Measurements from ENCODE around the gene GAN.

- TF ChIP-seq POLR2A (IDR thresholded peaks at IDR 0.05): no peak
- TF ChIP-seq CTCF (IDR thresholded peaks at IDR 0.05 in 4 of 5, conservative IDR thresholded peaks at IDR 0.05 in 1 of 5): no peak
These were observed 49.7 kb upstream of the GAN start for GRCh38 chr16:81265052-81265451.
